GM13977 (cell line): ENCODE measurements around the gene ITGA11.

Source experiments
- DNase-seq: peaks from one replicate; pipeline ENCODE4 v3.0.0; 2012; ENCODE audit warnings: low spot score
- CTCF ChIP-seq: IDR thresholded peaks from 2 replicates; pipeline ENCODE4 v1.5.1; 2012; ENCODE audit warnings: mild to moderate bottlenecking, control low read depth; ENCODE audit not compliant: insufficient read depth; ENCODE audit errors: extremely low read depth, missing control alignments
- in situ Hi-C: fragments of 300-500 bp; cut with MboI; formaldehyde crosslinking; loops from one replicate; pipeline ENCODE4 v1.12.0; 2022; ENCODE audit warnings: low sequenced_read_pairs, low pct_unique_long_range_greater_than_20kb, mixed read lengths, inconsistent platforms; ENCODE audit not compliant: unreplicated experiment

ITGA11 gene

GRCh38 chr15:68396068-68396467 lies 35.9 kb downstream of the ITGA11 start:
- no peak for TF ChIP-seq CTCF
- DNase-seq = no peak
- in situ Hi-C loops = no loop called here

GRCh38 chr15:68391121-68391520 lies 40.8 kb downstream of the ITGA11 start:
- in situ Hi-C loops = no loop called here
- no peak for TF ChIP-seq CTCF
- DNase-seq = no peak

GRCh38 chr15:68389936-68390817 lies 41.8 kb downstream of the ITGA11 start:
- in situ Hi-C loops = no loop called here
- peak; percentile 38 for DNase-seq
- TF ChIP-seq CTCF = no peak

GRCh38 chr15:68389041-68389930 lies 42.7 kb downstream of the ITGA11 start:
- no peak for TF ChIP-seq CTCF
- no peak for DNase-seq
- in situ Hi-C loops = no loop called here

GRCh38 chr15:68387381-68388143 lies 44.4 kb downstream of the ITGA11 start:
- in situ Hi-C loops = no loop called here
- no peak for DNase-seq
- TF ChIP-seq CTCF = no peak
